GM18909 (cell line): ENCODE results near the gene IGLL5.

Experiments used
- ATAC-seq: cut with Tn5 transposase; IDR thresholded peaks from one replicate; pipeline ENCODE4 v1.9.1; 2021; ENCODE audit warnings: mild to moderate bottlenecking; ENCODE audit not compliant: unreplicated experiment, poor library complexity

IGLL5 gene

DNA sequence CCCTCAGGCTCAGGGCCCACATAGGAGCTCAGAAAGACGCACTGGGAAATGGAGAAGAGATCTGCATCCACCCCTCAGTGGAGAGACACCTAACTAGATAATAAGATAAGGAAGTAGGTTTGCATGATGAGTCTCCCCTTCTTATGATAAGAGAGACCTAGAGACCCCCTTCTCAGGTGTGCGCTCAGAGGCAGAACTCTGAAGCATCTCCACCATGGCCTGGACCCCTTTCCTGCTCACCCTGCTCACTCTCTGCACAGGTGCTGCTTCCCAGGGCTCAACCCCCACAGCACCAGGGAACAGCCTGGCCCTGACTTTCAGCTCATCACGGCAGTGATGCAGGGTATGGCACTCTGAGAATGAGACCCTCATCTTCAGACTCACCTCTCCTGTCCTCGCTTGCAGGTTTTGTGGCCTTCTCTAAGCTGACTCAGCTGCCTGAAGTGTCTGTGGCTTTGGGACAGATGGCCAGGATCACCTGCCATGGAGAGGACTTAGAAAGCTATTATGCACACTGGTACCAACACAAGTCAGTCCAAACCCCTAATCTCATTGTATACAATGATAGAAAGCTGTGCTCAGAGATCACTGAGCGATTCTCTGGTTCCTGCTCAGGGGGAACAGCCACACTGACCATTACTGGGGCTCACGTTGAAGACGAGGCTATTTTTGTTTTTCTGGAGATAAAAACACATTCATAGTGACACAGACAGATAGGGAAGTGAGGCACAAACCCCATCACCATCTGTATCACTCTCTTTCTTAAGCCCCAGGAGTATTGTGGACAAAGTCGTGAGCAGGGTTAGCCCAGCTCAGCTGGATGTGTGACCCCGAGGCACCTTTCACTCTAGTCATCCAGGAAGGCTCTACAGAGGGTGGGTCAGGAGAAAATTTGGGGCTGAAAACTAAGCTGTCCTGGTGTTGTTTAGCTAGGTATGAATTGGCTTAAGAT is 29.7 kb upstream of the IGLL5 start:
- ATAC-seq: no peak

DNA sequence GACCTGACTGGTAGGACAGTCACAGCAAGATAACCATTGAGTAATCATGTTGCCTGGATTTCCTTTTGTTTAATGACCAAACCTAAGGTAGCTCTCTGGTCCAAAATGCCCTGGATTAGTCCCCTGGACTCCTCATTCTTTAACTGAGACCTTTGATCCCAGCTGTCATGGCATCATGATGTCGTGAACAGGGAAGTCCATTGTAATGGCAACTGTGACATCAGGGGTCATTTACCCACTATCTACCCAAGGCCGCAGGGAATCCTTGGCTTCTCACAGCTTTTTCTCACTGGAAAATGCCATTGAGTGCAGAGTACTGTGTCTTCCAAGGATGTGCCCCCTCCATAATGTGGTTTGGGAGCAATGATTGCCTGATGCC is 29.1 kb upstream of the IGLL5 start:
- no peak for ATAC-seq

DNA sequence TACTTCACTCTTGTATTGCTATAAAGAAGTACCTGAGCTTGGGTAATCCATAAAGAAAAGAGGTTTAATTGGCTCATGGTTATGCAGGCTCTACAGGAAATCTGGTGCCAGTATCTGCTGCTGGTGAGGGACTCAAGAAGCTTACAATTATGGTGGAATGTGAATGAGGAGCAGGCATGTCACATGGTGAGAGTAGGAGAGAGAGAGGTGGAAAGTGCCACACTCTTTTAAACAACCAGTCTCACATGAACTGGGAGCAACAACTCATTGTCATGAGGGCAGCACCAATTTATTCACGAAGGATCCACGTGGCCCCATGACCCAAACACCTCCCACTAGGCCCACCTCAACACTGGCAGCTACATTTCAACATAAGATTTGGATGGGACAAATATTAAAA is 24.6 kb upstream of the IGLL5 start:
- ATAC-seq: no peak

DNA sequence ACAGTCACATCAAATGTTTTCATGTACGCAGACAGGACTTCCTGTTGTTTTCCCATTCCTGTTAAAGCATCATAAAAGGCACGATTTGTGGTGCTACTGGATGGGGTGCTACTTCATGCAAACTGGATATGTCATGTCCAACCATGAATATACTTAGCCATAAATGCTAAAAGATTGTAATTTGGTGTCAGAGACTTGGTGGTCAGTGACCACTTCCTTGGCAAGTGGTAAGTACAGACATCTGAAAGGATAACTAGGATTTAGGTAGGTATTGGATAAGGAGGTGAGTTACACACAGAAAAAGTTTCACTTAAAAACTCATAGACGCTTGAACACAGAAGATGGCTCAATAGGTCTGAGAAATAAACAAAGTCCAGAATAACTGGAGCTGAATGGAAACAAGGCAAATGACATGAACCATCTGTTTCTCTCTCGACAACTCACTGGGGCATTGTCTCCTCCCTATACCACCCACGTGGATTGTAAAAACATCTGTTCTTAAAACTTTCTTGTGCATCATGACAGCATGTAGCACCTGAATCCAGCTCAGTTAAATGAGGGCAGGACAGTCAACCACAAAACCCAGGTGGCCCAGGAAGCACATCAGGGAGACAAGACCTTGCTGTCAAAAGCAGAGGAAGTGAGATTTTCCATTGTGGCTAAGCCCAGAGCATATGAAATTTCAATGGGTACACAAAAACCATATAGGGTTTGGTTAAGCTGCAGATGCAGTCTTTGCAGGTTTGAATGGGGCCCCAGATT is 22.1 kb upstream of the IGLL5 start:
- ATAC-seq: peak; percentile 84

DNA sequence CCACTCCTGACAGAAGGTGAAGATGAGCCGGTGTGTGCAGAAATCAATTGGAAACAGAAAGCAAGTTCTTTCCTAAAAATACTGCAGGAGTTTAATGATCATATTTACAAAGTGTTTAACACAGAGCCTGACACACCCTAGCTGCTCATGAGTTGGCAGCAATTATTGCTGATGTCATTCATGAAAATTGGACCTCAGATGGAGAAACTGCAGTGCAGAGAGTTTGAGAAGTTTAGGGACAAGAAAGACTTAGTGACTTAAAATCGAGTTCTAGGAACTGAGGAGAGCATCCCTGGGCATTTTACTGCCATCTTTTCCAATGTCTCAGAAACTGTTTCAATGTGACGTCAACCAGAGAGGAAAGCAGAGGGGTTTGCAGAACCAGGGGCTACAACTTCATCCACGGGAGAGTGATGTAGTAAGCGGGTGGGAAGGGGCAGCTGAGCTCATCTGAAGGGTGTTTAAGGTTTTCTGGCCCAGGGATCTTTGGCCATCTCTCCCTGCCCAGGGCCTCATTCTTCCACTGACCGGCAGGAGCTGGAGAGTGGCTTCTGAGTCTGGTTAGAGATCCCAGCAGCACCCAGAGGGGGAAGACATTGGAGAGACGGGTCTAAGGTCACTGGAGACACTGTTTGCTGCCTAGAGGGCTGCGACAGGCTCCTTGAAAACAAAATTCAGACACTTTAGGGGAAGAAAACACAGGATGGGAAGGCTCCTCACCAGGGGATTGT is 21.1 kb upstream of the IGLL5 start:
- no peak for ATAC-seq

DNA sequence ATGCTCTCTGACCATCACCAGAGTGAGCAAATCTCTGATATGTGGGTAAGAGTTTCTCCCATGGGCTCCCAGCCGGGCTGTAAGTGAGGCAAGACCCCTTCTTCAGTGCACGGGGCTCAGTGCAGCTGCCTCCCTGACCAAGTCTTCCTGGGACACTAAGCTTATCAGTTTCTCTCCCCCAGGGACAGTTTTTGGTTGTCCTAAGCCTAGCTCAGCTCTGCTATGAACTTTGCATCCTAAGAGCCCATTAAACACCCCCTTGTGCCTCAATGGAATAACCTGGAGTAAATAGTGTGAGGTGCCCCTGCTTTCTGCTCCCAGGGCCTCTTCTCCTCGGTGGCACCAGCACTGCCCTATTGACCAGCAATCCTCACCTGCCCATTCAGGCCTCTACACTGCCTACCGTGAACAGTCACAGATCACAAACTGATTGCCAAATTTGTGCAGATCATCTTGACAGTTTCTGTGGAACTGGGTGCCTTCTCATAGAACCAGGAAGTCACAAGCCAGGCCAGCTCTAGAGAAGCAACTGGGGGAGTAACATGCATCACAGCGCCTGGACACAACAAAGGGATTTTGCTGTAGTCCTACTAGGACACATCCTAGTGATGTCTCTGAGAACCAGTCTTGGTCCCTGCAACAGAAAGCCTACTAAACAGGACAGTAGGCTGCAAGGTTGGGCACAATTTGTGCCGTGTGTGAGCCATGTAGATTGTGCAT is 19.5 kb upstream of the IGLL5 start:
- no peak for ATAC-seq

DNA sequence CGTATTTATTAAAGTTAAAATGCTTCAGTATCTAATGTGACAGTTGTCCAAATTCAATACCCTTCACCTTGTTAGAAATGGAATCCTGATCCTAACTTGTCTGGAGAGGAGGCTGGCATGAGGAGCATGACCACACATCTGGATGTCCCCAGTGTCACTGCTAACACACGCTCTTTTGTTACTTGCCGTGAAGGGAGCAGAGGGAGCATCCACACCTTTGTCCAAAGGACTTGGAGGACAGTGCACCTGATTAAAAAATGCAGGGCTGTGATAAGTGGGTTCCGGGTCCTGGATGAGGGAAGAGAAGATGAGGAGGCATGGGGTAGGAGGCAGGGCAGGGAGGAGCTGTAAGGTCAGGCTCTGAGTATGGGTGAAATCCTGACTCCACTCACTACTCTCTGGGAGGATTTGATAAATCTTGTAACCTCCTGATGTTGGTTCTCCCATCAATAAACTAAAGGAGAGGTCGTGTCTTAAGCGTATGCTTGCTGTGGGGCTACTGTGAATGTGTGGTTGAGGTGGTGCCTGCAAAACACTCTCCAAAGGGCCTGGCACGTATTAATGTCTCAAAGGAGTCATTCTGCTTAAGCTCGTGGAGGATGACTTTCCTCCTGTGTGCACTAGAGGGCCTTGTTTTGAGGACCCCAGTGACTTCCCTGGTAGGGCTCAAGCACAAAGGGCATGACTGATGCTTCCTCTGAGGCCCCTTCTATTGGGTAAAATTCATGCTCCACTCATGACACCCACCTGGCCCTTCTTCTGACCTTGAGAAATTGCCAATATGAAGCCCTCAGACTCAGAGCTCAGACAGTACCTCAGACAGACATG is 16.8 kb upstream of the IGLL5 start:
- no peak for ATAC-seq

DNA sequence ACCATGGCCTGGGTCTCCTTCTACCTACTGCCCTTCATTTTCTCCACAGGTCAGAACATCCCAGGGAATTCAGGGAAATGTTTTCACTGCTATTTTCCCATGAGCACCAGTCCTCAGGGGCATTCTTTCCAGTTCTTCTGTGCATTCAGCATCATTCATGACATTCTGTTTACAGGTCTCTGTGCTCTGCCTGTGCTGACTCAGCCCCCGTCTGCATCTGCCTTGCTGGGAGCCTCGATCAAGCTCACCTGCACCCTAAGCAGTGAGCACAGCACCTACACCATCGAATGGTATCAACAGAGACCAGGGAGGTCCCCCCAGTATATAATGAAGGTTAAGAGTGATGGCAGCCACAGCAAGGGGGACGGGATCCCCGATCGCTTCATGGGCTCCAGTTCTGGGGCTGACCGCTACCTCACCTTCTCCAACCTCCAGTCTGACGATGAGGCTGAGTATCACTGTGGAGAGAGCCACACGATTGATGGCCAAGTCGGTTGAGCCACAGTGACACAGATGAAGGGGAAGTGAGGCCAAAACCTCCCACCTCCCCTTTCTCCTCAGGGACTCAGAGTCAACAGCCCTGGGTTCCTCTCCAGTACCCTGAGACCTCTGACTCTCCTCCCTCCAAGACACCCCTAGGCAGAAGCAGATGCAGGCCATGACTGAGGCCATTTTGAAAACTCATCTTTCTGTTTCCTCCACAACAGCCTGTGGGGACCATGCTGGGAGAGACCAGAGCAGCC is 15.9 kb upstream of the IGLL5 start:
- no peak for ATAC-seq

DNA sequence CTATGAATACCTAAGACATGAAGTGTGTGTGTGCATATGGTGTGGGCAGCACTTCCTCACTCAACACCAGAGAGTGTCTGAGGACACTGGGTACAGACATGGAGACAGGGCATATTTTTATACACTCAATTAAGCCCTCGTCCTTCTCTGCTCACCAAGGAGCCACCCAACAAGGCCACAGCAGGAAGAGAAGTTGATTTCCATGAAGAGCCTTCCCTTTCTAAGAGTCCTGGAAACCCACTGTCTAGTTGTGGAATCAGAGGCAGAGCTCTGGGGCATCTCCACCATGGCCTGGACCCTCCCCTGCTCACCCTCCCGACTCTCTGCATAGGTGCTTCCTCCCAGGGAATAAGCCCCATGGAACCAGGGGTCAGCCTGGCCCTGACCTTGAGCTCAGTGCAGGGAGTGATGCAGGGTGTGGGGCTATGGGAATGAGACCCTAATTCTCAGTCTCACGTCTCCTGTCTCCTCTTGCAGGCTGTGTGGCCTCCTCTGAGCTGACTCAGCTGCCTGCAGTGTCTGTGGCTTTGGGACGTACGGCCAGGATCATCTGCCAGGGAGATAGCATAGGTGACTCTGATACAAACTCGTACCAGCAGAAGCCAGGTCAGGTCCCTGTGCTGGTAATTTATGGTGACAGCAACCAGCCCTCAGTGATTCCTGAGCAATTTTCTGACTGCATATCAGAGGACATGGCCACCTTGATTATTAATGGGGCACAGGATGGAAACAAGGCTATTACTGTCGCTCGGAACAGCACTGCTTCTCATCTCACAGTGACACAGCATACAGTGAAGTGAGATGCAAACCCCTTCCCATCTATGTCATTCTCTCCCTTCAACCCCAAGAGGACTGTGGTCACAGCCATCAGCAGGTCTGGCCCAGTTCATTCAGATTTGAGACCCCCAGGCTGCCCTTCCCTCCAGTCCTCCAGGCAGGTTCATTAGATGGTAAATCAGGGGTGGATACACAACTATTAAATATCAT is 14.6 kb upstream of the IGLL5 start:
- no peak for ATAC-seq

DNA sequence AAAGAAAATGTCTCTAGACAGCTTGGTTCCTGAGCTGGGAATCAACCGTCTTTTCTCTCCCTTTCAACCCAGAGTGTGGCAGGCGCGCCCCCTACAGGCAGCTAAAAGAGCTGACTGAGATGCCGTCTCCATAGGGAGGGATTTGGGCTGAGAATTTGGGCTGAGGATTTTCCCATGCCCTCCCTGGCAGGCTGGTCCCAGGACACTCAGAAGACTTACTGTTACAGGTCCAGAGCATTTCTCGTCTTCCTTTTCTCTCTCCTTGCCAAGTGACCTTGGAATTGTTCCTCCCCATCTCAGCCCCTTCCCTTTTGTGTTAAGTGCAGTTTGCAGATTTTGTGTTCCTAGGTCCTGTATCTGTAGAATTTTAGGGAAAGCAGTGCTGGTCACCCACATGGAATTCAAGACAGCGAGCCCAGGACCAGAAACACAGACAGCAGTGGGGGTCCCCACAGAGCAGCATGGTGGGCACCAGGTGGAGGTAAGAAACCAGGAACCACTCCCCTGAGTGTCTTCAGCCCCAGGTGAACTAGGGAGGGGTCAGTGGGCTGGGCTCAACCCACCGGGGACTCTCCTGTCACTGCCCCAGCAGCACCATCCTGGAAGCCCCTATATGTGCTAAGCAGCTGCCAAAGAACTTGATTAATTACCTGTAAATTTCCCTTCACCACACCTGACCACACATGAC is 9.9 kb upstream of the IGLL5 start:
- no peak for ATAC-seq

DNA sequence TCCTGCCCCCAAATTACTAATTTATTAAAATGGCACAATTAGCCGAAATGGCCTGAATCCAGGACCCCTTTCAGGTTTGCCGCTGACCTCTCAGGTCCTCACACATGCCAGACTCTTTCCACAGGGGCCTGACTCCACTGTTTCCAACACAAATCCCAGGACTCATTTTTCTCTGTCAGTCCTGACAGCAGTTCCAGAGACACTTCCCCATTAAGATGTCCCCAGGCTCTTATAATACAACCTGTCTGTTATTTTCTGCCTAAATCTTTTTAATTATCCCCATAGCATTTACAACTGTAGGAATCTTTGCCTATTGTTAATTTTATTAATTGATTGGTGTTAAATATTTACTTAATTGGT is 9.4 kb upstream of the IGLL5 start:
- ATAC-seq: no peak

DNA sequence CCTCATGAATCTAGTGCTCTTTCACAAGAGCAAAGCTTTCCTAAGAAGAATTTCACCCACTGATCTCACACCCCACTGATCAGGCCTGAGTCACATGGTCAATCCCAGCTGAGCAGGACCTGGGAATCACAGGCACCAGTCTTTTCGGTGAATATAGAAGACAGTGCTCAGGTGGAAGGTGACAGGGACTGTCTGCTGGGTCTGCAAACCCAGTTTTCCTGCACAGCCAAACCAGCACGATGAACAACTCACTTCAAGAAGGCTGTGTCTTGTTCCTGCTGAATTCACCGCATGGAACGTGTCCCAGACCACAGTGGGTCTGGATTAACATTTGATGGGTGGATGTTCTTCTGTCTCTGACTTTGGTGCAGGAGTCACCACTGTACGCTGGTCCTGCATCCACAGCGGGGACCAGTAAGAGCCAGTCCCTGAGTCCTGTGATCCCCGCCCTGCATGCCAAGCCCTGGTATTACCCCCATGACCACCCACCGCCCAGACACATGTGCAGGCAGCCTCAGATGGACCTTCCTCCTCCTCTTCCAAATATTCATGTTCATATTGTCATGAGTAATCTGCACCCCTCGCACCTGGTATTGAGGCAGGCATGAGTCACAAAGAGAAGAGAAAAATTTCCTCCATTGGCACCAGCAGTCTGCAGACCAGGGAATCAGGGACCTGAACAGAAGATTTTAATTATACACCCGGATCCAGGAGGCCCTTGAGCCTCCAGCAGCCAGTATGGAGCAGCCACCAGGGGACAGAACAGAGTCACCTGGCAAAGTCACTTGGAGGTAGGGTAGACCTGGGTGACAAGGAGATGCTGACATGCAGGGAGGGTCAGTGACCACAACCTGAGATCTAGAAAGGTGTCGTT is 8.6 kb upstream of the IGLL5 start:
- ATAC-seq: no peak

DNA sequence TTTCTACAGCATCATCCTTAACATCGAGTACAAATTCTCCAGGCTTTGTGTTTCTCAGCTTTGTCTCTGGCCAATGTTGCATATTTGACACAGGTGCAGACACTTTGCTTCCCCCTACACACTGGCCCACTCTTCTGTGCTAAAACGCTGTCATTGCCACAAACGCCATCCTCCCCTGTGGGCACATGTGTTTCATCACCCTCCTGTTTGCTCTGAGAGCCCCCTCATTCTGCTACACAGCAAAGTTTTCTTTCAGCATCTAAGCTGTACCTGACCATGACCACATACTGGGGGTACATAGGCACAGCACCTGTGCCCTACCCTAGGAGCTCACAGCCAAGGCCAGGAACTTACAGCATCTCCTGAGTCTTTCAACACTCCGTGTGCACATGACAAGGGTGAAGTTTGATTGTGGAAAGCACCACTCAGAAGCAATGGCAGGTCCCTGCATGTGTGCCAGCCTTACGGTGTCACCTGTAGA is 7.9 kb upstream of the IGLL5 start:
- no peak for ATAC-seq

DNA sequence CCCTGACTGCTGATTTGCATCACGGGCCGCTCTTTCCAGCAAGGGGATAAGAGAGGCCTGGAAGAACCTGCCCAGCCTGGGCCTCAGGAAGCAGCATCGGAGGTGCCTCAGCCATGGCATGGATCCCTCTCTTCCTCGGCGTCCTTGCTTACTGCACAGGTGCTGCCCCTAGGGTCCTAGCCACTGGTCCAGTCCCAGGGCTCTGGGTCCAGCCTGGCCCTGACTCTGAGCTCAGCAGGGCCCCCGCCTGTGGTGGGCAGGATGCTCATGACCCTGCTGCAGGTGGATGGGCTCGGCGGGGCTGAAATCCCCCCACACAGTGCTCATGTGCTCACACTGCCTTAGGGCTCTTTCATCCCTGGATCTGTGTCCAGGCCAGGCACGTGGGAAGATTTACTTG is 7.0 kb upstream of the IGLL5 start:
- ATAC-seq: no peak

DNA sequence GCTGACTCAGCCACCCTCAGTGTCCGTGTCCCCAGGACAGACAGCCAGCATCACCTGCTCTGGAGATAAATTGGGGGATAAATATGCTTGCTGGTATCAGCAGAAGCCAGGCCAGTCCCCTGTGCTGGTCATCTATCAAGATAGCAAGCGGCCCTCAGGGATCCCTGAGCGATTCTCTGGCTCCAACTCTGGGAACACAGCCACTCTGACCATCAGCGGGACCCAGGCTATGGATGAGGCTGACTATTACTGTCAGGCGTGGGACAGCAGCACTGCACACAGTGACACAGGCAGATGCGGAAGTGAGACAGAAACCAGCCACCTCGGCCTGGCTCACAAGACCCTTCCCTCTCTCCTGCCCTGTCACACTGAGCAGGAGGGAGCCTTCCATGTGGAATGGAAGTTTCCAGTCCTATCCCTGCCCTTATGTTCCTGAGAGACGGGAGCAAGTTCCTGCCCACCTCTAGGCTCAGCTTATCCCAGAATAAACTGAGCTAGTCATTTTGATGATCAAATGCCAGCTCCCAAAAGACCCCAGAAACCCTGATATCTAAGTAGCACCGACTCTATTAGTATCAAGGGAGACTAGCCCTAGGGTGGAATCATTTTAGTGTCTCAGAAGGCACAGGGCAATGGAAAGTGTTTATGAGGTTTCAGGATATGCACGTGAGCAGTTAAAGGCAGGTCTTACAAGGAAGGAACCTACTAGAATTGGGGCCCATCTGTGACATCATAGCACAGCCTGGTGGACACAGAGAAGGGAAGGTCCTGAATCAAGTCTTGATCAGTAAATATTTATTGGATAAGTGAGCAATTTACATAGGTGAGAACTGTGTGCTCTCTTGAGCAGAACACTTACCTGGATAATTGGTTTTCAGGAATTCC is 6.3 kb upstream of the IGLL5 start:
- no peak for ATAC-seq
